DND-41 (cell line): ENCODE measurements around the gene CYBA.

Experiments
- ATAC-seq: fragments of 200-7000 bp; cut with Tn5 transposase; 3 replicates; pipeline ENCODE4 v1.9.1; 2021; ENCODE audit warnings: low read depth; ENCODE audit not compliant: insufficient read depth
- DNase-seq: peaks from one replicate; pipeline ENCODE4 v3.0.0-alpha.2; 2020
- H2AFZ ChIP-seq: 2 replicates; pipeline ENCODE4 v1.6.0; 2012; ENCODE audit warnings: low read depth, low read length
- H3K27ac ChIP-seq: 2 replicates; pipeline ENCODE4 v1.5.1; 2012; ENCODE audit warnings: low read length, inconsistent platforms
- H3K27me3 ChIP-seq: fragments of 200-600 bp; sonication (generic); 2 replicates; pipeline ENCODE4 v1.6.0; 2012; ENCODE audit warnings: low read length, mild to moderate bottlenecking, inconsistent platforms; ENCODE audit not compliant: insufficient read depth, poor library complexity
- H3K36me3 ChIP-seq: 2 replicates; pipeline ENCODE4 v1.5.1; 2012; ENCODE audit warnings: low read length, inconsistent platforms; ENCODE audit not compliant: insufficient read depth
- H3K4me1 ChIP-seq: 2 replicates; pipeline ENCODE4 v1.5.1; 2012; ENCODE audit warnings: mild to moderate bottlenecking, low read length; ENCODE audit not compliant: insufficient read depth
- H3K4me2 ChIP-seq: 2 replicates; pipeline ENCODE4 v1.6.0; 2012; ENCODE audit warnings: mild to moderate bottlenecking, moderate library complexity, low read length, inconsistent platforms; ENCODE audit not compliant: insufficient read depth
- H3K4me3 ChIP-seq, 2 experiments: fragments of 200-600 bp in 1 of 2; shearing (Covaris generic) in 1 of 2; 2 replicates each; pipeline ENCODE4 v1.5.1; 2012 to 2016; ENCODE audit warnings: inconsistent platforms in 2 of 2, low read length in 2 of 2, mild to moderate bottlenecking in 2 of 2, low read depth in 1 of 2, moderate library complexity in 1 of 2
- H3K79me2 ChIP-seq: 2 replicates; pipeline ENCODE4 v1.6.0; 2012; ENCODE audit warnings: low read length, inconsistent platforms; ENCODE audit not compliant: insufficient read depth
- H3K9ac ChIP-seq: 2 replicates; pipeline ENCODE4 v1.6.0; 2012; ENCODE audit warnings: low read depth, mild to moderate bottlenecking, inconsistent platforms, low read length, moderate library complexity
- H3K9me3 ChIP-seq: 2 replicates; pipeline ENCODE4 v1.5.1; 2012; ENCODE audit warnings: low read length, moderate library complexity, mild to moderate bottlenecking, inconsistent platforms; ENCODE audit not compliant: insufficient read depth, severe bottlenecking
- H4K20me1 ChIP-seq: 2 replicates; pipeline ENCODE4 v1.6.0; 2012; ENCODE audit warnings: low read length; ENCODE audit not compliant: insufficient read depth
- EZH2 ChIP-seq: IDR thresholded peaks from 3 replicates; pipeline ENCODE4 v1.6.1; 2012; ENCODE audit warnings: borderline replicate concordance, low read depth, mild to moderate bottlenecking, moderate library complexity, low read length, inconsistent platforms; ENCODE audit not compliant: severe bottlenecking
- TF ChIP-seq, protein P1 (sequence below): IDR thresholded peaks from 2 replicates; pipeline ENCODE4 v1.5.1; 2012; ENCODE audit warnings: borderline replicate concordance, low read length, moderate library complexity, mild to moderate bottlenecking; ENCODE audit not compliant: poor library complexity, severe bottlenecking; ENCODE audit errors: extremely low read depth

The CYBA gene

DNA sequence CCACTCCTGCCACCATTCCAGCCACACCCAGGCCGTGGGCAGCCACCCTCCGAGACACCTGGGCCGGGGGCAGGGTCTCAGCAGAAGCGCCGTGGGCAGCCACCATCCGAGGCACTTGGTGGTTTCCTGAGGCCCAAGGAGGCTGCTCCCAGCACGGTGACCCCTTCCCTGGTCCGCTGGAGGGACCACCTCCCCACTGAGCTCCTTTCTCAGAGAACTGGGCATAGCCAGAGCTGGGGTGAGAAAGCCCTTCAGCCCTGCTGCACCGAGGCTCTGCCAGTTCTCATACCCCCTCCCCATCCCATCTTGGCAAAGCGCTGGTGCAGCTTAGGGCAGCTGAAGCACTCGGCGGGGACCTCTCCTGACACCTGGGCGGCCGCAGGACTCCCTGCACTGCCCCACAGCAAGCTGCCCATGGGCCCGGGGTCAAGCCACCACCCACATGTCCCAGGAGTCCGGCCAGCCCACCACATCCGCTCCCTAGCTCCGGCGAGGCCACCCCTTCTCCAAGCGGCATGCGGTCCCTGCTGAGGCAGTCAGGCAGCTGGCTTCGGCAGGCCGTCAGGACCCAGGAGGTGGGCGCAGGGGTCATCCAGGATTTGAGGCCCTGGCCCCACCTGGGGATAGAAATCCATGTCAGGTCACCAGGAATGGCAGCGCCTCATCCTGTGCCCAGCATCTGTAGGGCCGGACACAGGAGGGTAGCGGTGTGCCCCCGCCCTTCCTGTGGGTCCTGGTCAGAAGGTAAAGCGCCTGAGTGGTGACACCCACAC is 1.3 kb upstream of the CYBA start:
- Histone ChIP-seq H3K9ac (no peak overlapping the region), H2AFZ (no peak overlapping the region), H3K27me3 (no peaks in the 10 kb centered on the region), H3K4me1 (peaks cover 26% of the 10 kb centered on the region), H3K4me3 (no peak overlapping the region), H3K79me2 (peaks cover 19% of the 10 kb centered on the region), H3K36me3 (peaks cover 64% of the 10 kb centered on the region), H3K9me3 (no peaks in the 10 kb centered on the region), H3K27ac (no peak overlapping the region), H4K20me1 (peaks cover 54% of the 10 kb centered on the region), H3K4me2 (0 out of 2 replicates have a peak overlapping the region, but pooled peaks have one; percentile 93)
- DNase-seq (no peak), ATAC-seq (no peak)
- no peak for TF ChIP-seq EZH2
- TF ChIP-seq, protein P1, sequence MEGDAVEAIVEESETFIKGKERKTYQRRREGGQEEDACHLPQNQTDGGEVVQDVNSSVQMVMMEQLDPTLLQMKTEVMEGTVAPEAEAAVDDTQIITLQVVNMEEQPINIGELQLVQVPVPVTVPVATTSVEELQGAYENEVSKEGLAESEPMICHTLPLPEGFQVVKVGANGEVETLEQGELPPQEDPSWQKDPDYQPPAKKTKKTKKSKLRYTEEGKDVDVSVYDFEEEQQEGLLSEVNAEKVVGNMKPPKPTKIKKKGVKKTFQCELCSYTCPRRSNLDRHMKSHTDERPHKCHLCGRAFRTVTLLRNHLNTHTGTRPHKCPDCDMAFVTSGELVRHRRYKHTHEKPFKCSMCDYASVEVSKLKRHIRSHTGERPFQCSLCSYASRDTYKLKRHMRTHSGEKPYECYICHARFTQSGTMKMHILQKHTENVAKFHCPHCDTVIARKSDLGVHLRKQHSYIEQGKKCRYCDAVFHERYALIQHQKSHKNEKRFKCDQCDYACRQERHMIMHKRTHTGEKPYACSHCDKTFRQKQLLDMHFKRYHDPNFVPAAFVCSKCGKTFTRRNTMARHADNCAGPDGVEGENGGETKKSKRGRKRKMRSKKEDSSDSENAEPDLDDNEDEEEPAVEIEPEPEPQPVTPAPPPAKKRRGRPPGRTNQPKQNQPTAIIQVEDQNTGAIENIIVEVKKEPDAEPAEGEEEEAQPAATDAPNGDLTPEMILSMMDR = no peak

DNA sequence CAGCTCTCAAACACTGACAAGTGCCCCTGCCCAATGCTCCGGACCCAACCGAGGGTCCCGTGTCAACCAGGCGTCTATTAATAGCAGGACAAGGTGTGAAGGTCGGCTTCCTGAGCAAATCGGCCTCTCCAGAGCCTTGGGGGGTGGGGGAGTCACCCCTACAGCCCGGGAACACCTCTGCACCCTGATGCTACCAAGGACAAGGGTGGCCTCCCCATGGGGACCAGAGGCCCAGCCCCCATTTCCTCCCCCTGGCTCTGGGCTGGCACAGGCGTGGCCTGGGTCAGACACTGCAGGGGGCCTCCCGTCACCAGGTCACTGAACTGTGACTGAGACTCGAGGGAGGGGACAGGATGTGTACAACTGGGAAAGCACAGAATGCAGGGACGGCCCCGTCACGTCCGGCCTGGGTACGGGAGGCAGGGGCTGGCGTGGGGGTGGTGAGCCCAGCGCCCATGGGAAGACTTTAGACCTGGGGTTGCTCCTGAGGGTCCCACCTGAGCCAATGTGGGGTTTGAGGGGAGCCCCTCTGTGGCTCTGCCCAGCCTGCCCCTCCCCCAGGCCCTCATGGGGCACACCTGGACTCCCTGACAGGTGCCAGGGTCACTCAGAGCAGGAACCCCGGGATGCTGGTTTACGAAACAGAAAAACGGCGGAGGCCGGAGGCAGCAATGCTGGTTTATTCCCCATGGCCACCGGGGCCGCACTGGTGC is 579 bp upstream of the CYBA start:
- no peaks in the 10 kb centered on the region for H3K27me3 ChIP-seq
- peaks cover 56% of the 10 kb centered on the region for H3K36me3 ChIP-seq
- TF ChIP-seq EZH2 = no peak
- TF ChIP-seq, protein P1 = no peak
- peaks cover 57% of the 10 kb centered on the region for H4K20me1 ChIP-seq
- H3K4me3 ChIP-seq = peak overlapping the region; percentile 64 to 96; a peak in 3 of 4 replicates
- no peaks in the 10 kb centered on the region for H3K9me3 ChIP-seq
- no peak for DNase-seq
- 0 out of 2 replicates have a peak overlapping the region, but pooled peaks have one; percentile 19 for H2AFZ ChIP-seq
- H3K79me2 ChIP-seq = peaks cover 20% of the 10 kb centered on the region
- H3K4me1 ChIP-seq = peaks cover 26% of the 10 kb centered on the region
- ATAC-seq = peak; percentile 7; the same call in 1 of the 3 replicates
- H3K9ac ChIP-seq = peak overlapping the region; percentile 69
- peak overlapping the region; percentile 48 for H3K27ac ChIP-seq
- peak overlapping the region; percentile 93 for H3K4me2 ChIP-seq

DNA sequence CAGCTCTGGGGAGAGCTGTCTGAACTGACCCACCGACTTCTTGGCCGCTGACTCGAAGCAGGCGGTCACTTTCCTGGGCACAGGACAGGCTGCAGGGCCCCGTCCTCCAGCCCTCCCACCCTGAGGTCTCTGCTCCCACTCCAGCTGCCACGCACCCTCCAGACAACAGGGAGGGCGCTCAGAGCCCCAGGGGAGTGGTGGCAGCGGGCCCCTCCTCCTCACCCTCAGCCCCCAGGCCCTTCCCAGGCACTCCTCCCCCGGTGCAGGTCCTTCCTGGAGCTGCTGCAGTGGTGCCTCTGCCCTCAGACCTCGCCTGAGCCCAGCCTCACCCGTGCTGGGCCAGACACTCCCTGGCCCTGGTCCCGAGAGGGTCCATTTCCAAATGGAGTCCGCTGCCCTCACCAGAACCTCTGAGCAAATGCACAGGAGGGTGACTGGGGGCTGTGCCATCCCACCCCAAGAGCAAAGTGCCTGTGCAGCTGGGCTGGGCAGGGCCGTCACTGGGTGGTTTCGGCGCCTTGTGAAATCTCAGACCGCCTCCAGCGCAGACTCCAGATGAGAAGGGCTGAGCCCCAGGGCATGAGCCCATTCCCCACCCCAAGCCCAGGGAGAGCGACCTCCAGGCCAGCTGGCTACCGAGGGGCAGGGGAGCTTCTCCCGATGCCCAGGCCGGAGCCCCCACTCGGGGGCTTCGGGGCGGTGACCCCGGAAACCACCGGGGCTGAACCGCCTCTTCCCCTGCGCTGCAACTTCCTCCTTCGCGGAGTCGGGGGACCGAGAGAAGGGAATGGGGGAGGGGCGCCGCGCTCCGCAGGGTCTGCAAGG is 717 bp downstream of the CYBA start:
- H3K27me3 ChIP-seq = no peaks in the 10 kb centered on the region
- no peaks in the 10 kb centered on the region for H3K9me3 ChIP-seq
- peak overlapping the region; percentile 84 for H3K27ac ChIP-seq
- H3K4me1 ChIP-seq = peaks cover 26% of the 10 kb centered on the region
- H3K9ac ChIP-seq = peak overlapping the region; percentile 69
- H4K20me1 ChIP-seq = peaks cover 49% of the 10 kb centered on the region
- H3K4me3 ChIP-seq = peak overlapping the region; percentile 64 to 96
- peaks cover 20% of the 10 kb centered on the region for H3K79me2 ChIP-seq
- ATAC-seq (peak; percentile 59), DNase-seq (peak; percentile 67)
- H3K4me2 ChIP-seq = peak overlapping the region; percentile 93
- H2AFZ ChIP-seq = peak overlapping the region; percentile 81
- no peak for TF ChIP-seq EZH2
- TF ChIP-seq, protein P1 = no peak
- peaks cover 50% of the 10 kb centered on the region for H3K36me3 ChIP-seq
